Measurements from ENCODE around the gene KCNK6. TPM values are rescaled to one million over a fixed set of nuclear protein-coding genes. Genes with fewer than 3 reads are reported as not detected.

KCNK6 gene
- total and polyA plus RNA-seq, 10 of the 15 experiments (the other 5 are each of a cell fraction or from before 2014, with no cell fraction given) = 0.04 to 1.4 (median 1.1) TPM

GRCh38 chr19:38307076-38307475, 12.6 kb upstream of the KCNK6 start:
- ChIA-PET POLR2A (no interaction called here), SMC1A (ENCODE audit: uncharacterized antibody, unreplicated experiment) (no interaction called here), CTCF (no interaction called here), RAD21 (ENCODE audit: unreplicated experiment) (no interaction called here)
- no peak overlapping the region for H2AFZ ChIP-seq (ENCODE audit: control insufficient read depth, low read depth, low read length)
- H3K9ac ChIP-seq (ENCODE audit: control insufficient read depth, insufficient read depth, low read length) = no peak overlapping the region
- H3K27ac ChIP-seq (ENCODE audit: control insufficient read depth, insufficient read depth) = no peak overlapping the region
- intact Hi-C loops (cut with micrococcal nuclease; ENCODE audit: unreplicated experiment) (no loop called here), in situ Hi-C loops (cut with MboI) (no loop called here)
- BruUV-seq (replicated peaks) = no TSS peak
- TF ChIP-seq STAT1 (conservative IDR thresholded peaks at IDR 0.05) = no peak
- no peak for TF ChIP-seq BCL3 (IDR thresholded peaks at IDR 0.05; ENCODE audit: borderline replicate concordance, insufficient read depth, low read depth, low read length, poor library complexity, severe bottlenecking)
- no peak for TF ChIP-seq TCF3 (IDR thresholded peaks at IDR 0.05; ENCODE audit: borderline replicate concordance, insufficient read depth, low read depth, low read length)
- TF ChIP-seq CREB1 (IDR thresholded peaks at IDR 0.05; ENCODE audit: low read depth) = no peak
- no peak for TF ChIP-seq PRDM15 (CRISPR knock-in tag; IDR thresholded peaks at IDR 0.05)
- TF ChIP-seq GABPA (IDR thresholded peaks at IDR 0.05; ENCODE audit: low read depth) = no peak
- TF ChIP-seq MYC (IDR thresholded peaks at IDR 0.05; ENCODE audit: insufficient read depth, insufficient read length, insufficient replicate concordance, low read length, severe bottlenecking) = no peak
- TF ChIP-seq ZNF274 (IDR thresholded peaks at IDR 0.05; ENCODE audit: insufficient read depth, insufficient read length) = no peak
- no peak for TF ChIP-seq HDAC2 (IDR thresholded peaks at IDR 0.05)
- no peak for TF ChIP-seq MYB (IDR thresholded peaks at IDR 0.05; ENCODE audit: borderline replicate concordance, low read depth, low read length)
- no peak for TF ChIP-seq RB1 (IDR thresholded peaks at IDR 0.05; ENCODE audit: borderline replicate concordance)
- TF ChIP-seq TCF7 (IDR thresholded peaks at IDR 0.05; ENCODE audit: borderline replicate concordance) = no peak
- no peak for TF ChIP-seq EP300 (IDR thresholded peaks at IDR 0.05; ENCODE audit: borderline replicate concordance in 1 of 2, control insufficient read depth in 1 of 2, low read depth in 2 of 2, low read length in 2 of 2)
- TF ChIP-seq SMARCA5 (IDR thresholded peaks at IDR 0.05) = no peak
- TF ChIP-seq ZNF217 (IDR thresholded peaks at IDR 0.05) = no peak
- TF ChIP-seq CHD1 (IDR thresholded peaks at IDR 0.05; ENCODE audit: low read depth, low read length) = no peak
- TF ChIP-seq RAD51 (IDR thresholded peaks at IDR 0.05) = no peak
- no peak for TF ChIP-seq E2F8 (IDR thresholded peaks at IDR 0.05; ENCODE audit: low read depth, partially characterized antibody)
- no peak for ATAC-seq
- H3K4me2 ChIP-seq (ENCODE audit: control insufficient read depth, insufficient read depth) = no peak overlapping the region
- H3K9me3 ChIP-seq (replicated peaks; ENCODE audit: control insufficient read depth, insufficient read depth, low read length) = no peaks in the 10 kb centered on the region
- 92% methylated on average over 4 of the region's 4 CpGs for WGBS (ENCODE audit: insufficient coverage, insufficient replicate concordance, low lambda C conversion rate, missing lambda C conversion rate)
- H3K4me3 ChIP-seq = no peak overlapping the region
- no peak for FAIRE-seq
- H3K36me3 ChIP-seq (ENCODE audit: control insufficient read depth in 2 of 2, insufficient read depth in 2 of 2, low read length in 1 of 2) = peaks cover 0 to 11% of the 10 kb centered on the region in 2 experiments; a peak in 3 of 4 replicates
- no peak for DNase-seq (ENCODE audit: low read depth, low spot score)
- no peaks in the 10 kb centered on the region for H3K4me1 ChIP-seq (ENCODE audit: control insufficient read depth, insufficient read depth, low read length)
- H3K79me2 ChIP-seq (ENCODE audit: control insufficient read depth, insufficient read depth, low read length) = no peaks in the 10 kb centered on the region
- no peaks in the 10 kb centered on the region for H3K27me3 ChIP-seq (replicated peaks in 1 of 2; ENCODE audit: control insufficient read depth in 2 of 2, insufficient read depth in 2 of 2, low read length in 1 of 2)
- H4K20me1 ChIP-seq (ENCODE audit: control insufficient read depth, insufficient read depth) = no peaks in the 10 kb centered on the region
